ENCODE results near the gene GALR1.
A peak's percentile ranks its signal among the peaks of the same experiment; 100 is the strongest.

The GALR1 gene

GRCh38 chr18:77250926-77251729 lies 1.5 kb downstream of the GALR1 start:
- Histone ChIP-seq H3K36me3 (ENCODE audit: control insufficient read depth in 2 of 2, insufficient read depth in 1 of 2, low read length in 2 of 2) (no peaks in the 10 kb centered on the region), H3K9me3 (ENCODE audit: control insufficient read depth, insufficient read depth, low read depth, low read length) (no peaks in the 10 kb centered on the region; the same call in 1 of the 2 replicates), H3K4me3 (ENCODE audit: low read depth, low read length) (no peak overlapping the region), H3K27ac (ENCODE audit: extremely low read depth, low read depth, low read length) (no peak overlapping the region), H3K4me1 (ENCODE audit: control insufficient read depth, insufficient read depth, low read length) (no peaks in the 10 kb centered on the region)
- ChIA-PET POLR2A (no interaction called here), CTCF (interaction anchor here (0.6 kb wide), 2 partner anchors 41 to 437 kb away, joined by 3 to 5 read pairs; no protein-coding TSS in a partner anchor)
- TF ChIP-seq ZNF76 (tag by site-specific recombination; IDR thresholded peaks at IDR 0.05; ENCODE audit: borderline replicate concordance, low read depth) (no peak), REST (tag by site-specific recombination; IDR thresholded peaks at IDR 0.05) (peak; percentile 62), ZNF202 (tag by site-specific recombination; IDR thresholded peaks at IDR 0.05; ENCODE audit: borderline replicate concordance) (0 out of 2 replicates have a peak, but pooled peaks have one; percentile 21)

DNA sequence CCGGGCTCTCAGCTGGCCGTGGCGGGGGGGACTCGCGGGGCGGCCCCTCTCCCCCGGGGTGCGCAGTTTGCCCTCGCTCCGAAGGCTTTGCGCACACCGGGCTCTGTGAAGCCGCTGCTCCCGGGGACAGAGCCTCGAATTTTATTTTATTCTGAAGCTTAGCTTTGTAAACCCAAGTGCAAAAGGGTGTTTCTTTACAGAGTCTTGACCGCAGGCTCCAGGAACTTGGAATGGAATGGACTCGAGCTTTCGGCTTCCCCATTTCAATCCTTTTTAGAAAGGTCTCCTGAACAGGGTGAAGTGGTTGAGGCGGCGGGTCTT lies 2.0 kb downstream of the GALR1 start:
- no peaks in the 10 kb centered on the region for H3K36me3 ChIP-seq (ENCODE audit: control insufficient read depth in 2 of 2, insufficient read depth in 1 of 2, low read length in 2 of 2)
- no peak overlapping the region for H3K4me3 ChIP-seq (ENCODE audit: low read depth, low read length)
- no peaks in the 10 kb centered on the region; the same call in 1 of the 2 replicates for H3K9me3 ChIP-seq (ENCODE audit: control insufficient read depth, insufficient read depth, low read depth, low read length)
- CTCF ChIA-PET: interaction anchor here (0.6 kb wide), 2 partner anchors 42 to 436 kb away, joined by 3 to 5 read pairs; no protein-coding TSS in a partner anchor
- POLR2A ChIA-PET: no interaction called here
- H3K27ac ChIP-seq (ENCODE audit: extremely low read depth, low read depth, low read length): no peak overlapping the region
- no peaks in the 10 kb centered on the region for H3K4me1 ChIP-seq (ENCODE audit: control insufficient read depth, insufficient read depth, low read length)
- no peak for TF ChIP-seq ZNF366 (tag by site-specific recombination; conservative IDR thresholded peaks at IDR 0.05)
- TF ChIP-seq ZNF544 (tag by site-specific recombination; IDR thresholded peaks at IDR 0.05): no peak

- no peak for TF ChIP-seq ZNF16 (tag by site-specific recombination; IDR thresholded peaks at IDR 0.05; ENCODE audit: low read depth)
- TF ChIP-seq FEZF1 (tag by site-specific recombination; IDR thresholded peaks at IDR 0.05): no peak
- Histone ChIP-seq H3K36me3 (ENCODE audit: control insufficient read depth in 2 of 2, insufficient read depth in 1 of 2, low read length in 2 of 2) (no peaks in the 10 kb centered on the region; a peak in 1 of 3 replicates), H3K27ac (ENCODE audit: extremely low read depth, low read depth, low read length) (no peak overlapping the region), H3K4me1 (ENCODE audit: control insufficient read depth, insufficient read depth, low read length) (no peaks in the 10 kb centered on the region), H3K4me3 (ENCODE audit: low read depth, low read length) (no peak overlapping the region), H3K9me3 (ENCODE audit: control insufficient read depth, insufficient read depth, low read depth, low read length) (no peaks in the 10 kb centered on the region)
- CTCF ChIA-PET: interaction anchor here (0.6 kb wide), 1 partner anchor 271 kb away, joined by 3 read pairs; no protein-coding TSS in a partner anchor
- POLR2A ChIA-PET: no interaction called here
Measured at GRCh38 chr18:77254711-77255405, 5.2 kb downstream of the GALR1 start.

GRCh38 chr18:77255426-77256105 lies 5.9 kb downstream of the GALR1 start:
- H3K36me3 ChIP-seq (ENCODE audit: control insufficient read depth in 2 of 2, insufficient read depth in 1 of 2, low read length in 2 of 2): no peaks in the 10 kb centered on the region; a peak in 1 of 3 replicates

More at GRCh38 chr18:77255426-77256105, 5.9 kb downstream of the GALR1 start:
- Histone ChIP-seq H3K9me3 (ENCODE audit: control insufficient read depth, insufficient read depth, low read depth, low read length) (no peaks in the 10 kb centered on the region), H3K4me3 (ENCODE audit: low read depth, low read length) (no peak overlapping the region), H3K4me1 (ENCODE audit: control insufficient read depth, insufficient read depth, low read length) (no peaks in the 10 kb centered on the region), H3K27ac (ENCODE audit: extremely low read depth, low read depth, low read length) (no peak overlapping the region)
- POLR2A ChIA-PET: no interaction called here
- TF ChIP-seq ZNF488 (tag by site-specific recombination; IDR thresholded peaks at IDR 0.05) (no peak), ZNF302 (tag by site-specific recombination; IDR thresholded peaks at IDR 0.05; ENCODE audit: low read depth) (no peak), ZNF335 (tag by site-specific recombination; conservative IDR thresholded peaks at IDR 0.05) (no peak), ZNF311 (tag by site-specific recombination; IDR thresholded peaks at IDR 0.05; ENCODE audit: borderline replicate concordance) (no peak)
- CTCF ChIA-PET: no interaction called here
